Raji (cell line): ENCODE measurements around the gene ZNF385D.

Source experiments
- POLR2A ChIP-seq: IDR thresholded peaks from 2 replicates; pipeline ENCODE4 v1.6.1; 2011; ENCODE audit warnings: low read depth, low read length, control low read depth; ENCODE audit not compliant: insufficient read depth

The ZNF385D gene

DNA sequence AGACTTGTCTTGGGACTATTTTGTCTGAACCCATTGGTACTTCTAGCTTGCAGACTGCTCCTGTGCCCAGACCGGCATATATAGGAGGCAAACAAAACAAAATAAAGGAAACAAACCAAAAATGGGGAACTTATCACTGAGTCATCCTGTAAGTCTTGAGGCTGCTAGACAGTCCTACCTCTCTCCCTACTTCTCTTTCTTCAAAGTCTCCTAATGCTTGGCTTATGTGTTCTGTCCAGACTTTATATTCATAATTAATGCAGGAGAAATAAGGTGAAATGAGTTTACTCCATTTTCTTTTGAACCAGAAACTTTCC lies 266.2 kb downstream of the ZNF385D start:
- no peak for TF ChIP-seq POLR2A

DNA sequence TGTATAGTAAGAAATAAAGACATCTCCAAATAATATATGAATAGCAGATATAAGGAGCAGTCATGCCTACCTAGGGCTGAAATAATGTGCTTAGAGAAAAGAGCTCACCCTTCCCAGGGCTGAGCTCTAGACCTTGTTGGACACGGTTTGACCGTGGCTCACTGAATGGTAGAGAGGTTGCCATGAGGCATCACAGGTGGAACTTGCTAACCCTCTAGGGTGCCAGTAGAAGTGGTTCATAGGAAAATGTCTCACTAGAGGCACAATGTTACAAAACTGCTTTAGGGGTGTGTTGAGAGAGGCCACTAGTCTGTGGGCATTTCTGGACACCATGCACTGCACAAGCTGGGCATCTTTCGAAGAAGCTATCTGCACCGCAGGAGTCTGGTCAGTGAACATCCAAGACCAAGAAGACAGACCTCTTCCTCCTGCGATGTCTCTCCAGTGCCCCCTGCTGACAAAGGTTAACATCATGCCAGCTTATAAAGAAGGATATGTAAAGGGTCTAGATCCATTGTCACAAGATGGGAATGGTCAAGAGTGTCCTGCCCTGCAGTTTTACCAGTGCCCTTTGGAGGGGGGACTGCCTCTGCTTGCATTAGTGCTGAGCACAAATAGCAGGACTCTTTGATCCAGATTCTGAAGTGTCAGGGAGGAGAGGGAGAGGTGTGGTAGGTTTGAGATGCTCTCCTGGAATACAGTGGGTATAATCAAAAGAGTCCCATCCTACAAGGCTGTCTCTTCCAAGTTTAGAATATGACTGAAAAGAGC lies 266.8 kb downstream of the ZNF385D start:
- TF ChIP-seq POLR2A: no peak

DNA sequence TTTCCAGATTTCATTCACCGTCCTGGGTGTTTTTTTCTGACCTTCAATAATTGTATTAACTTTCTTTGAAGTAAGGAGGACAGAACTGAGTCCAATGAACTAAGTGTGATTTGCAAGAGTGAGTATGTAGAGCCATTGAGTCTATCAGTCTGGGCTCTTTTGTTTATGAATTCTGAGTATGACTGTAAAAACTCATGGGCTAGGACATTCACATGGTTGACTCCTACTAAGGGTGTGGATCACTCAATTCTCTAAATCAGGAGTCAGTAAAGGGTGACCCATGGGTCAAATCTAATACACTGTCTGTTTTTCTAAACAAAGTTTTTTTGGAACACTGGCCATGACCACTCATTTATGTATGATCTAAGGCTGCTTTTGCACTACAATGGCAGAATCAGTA lies 269.0 kb downstream of the ZNF385D start:
- TF ChIP-seq POLR2A: no peak

DNA sequence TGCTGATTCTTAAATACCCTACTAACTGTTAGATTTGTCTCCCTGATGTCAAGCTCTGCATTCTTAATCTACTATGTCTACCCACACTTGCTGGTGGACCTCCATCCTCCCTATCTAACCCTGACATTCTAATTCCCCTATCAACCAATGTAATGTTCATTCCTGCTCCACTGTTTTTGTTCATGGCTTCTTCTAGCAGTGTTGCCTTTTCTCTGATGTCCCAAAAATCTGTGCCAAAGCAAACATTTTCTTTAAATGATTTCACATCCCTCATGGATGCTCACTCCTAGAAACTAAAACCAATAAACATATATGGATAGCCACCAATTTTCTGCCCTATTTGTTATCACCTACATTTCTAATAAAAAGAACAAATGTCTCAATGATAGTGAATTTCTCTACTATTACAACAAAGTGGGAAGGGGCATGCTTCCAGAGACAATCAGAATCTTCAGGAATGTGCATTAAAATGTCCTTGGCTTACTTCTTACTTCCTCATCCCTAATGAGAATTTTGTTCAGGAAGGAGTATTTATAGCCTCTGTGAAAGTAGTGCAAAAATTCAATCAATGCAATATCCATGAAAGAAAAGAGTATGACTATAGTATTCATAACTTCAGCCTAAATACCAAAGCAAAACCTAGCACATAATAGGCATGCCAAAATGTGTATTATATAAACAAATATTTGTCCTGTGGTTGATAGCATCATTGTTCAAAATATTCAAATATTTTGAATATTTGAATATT lies 273.3 kb downstream of the ZNF385D start:
- TF ChIP-seq POLR2A: no peak

DNA sequence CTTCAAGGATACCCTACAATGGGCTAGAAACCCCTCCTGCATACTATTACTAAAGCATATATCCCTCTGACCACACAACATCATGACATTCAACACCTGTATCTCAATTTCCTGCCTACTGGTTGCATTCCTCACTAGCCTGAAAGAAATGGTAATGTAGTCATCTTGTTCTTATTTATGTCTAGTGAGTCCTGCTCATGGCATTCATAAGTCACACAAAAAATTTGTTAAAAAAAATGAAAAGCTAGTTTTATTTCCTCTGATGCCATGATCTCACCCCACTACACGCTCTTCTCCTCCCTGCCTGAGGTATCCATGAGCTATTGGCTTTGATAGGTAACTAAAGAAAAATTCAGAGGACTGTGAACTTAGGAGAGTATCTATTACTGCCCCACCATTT lies 284.5 kb downstream of the ZNF385D start:
- no peak for TF ChIP-seq POLR2A

DNA sequence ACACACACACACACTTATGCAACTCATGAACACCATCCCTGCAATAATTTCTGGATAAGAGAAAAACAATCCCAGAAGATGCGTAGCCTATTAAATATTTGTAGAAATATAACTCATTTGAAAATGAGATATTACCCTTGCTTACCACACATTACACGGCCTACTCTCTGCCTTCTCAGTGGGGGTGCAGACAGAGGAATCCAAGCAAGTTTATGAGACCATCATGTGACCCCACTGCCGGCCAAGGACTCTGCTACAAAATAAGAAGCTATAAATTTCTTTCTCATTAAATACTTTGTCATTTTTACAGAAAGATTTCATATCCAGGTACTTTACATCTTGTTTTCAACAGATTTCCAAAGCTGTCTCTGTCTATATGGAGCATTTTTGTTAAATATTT lies 286.3 kb downstream of the ZNF385D start:
- no peak for TF ChIP-seq POLR2A

DNA sequence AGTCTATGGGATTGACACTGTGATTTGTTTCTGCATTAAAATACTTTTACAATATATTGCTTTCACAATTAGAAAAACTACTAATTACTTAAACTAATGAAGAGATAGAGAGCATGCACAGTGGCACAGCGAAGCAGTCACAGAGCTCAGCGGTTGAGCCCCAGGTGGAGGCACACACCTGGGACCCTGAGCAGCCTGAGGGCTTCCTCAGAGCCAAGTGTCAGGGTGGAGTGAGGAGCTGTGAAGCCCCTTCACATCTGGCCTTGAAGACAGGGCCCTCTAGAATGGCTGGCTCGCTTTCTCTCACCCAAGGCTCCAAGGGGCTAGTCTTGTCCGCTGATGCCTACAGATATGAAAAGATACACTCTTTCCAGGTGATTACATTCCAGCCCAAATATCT lies 287.7 kb downstream of the ZNF385D start:
- TF ChIP-seq POLR2A: no peak

DNA sequence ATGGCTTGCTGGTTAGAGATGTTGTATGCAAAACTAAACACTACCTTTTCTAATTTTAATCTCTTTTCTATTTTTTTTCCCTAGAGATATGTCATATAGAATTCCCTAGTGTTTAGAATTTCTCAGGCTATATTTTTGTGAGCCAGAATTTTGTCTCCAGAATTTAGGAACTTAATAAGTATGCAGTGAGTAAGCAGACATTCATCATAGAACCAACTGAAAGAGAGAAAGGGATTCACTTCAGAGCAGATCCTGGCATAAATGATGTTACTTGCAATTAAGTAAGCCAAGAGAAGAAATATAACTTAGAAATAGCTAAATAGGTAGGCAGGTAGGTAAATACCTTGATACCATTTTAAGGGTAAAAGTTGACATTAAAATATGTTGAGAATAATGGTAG lies 288.9 kb downstream of the ZNF385D start:
- no peak for TF ChIP-seq POLR2A

DNA sequence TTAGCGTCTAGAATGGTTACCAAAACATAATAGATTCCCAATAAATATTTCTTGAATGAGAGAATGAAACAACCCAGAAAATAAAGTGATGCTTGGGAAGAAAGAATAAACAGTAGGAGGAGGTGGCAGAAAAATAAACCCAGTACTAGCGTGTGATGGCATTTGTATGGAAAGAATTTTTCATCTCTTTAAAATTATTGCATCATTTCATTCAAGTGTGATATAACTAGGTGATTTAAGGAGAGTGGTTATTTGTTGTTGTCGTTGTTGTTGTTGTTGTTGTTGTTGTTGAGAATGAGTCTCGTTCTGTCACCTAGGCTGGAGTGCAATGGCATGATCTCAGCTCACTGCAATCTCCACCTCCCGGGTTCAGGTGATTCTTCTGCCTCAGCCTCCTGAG lies 293.9 kb downstream of the ZNF385D start:
- no peak for TF ChIP-seq POLR2A

DNA sequence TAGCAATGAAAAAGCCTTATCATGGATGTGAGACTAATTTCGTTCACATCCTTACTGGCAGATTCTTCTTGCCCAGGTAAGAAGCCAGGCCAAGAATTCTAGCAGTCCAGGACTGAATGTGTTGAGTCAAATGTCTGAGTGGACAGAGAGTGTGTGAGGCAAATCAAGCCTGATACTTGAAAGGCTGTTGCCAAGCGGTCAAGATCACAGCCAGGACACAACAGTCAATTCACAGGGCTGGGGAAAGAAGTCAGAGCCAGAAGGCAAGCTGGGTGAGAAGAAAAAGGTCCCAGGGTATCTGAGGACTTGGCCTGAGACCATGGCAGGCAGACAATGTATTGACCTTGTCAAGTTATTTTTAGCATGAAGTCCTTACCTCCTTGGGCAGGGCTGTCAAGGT lies 301.3 kb downstream of the ZNF385D start:
- no peak for TF ChIP-seq POLR2A

DNA sequence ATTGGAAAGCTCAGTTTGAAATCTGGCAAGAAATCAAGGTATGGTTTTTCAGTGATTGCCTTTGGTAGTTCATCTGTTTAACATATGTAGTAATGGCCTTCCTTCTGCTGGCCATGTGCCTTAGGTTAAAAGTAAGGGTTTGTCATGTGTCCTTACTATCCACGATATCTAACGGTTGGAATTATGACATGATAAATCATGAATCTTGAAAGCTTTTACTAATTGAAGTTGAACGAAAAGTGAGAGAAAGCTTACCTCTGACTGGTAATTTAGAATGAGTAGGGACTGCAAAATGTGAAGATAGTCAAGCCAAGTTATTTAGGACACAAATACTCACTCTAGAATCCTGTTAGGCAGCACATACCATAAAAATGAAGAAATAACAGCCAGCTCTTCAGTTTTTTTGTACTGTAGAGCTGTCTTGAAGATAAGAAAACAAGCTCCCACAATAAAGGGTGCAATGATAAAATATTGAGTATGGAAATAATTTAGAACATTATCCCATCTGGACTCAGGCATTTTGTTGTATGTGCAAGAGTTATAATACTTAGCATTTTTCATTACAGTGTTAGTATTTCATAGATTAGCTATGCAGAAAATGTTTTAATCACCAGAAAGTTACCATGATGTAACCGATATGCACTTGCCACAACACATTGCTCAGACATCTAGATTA lies 303.4 kb downstream of the ZNF385D start:
- no peak for TF ChIP-seq POLR2A

DNA sequence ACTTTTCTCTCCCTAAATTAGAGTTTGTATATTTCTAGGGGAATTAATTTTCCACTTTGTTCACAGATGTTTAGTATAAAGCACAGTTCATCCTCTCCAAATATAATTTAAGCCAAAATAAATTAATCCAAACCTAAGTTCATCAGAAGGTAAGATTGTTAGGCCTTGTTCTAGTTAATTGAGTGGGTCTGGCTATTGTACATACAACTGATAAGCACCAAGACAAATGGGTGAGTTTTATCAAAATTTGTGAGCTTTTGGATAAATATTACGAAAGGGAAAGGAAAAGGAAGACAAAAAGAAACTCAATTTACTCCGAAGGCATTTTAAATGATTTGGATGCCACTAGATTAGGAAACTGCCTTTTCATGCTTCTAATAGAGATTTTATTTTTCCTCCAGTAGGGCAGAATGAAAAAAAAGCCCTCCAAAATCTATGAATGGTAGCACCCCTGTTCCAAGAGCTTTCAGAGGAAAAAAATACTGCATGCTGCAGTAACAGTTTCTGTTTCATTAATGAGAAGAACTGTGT lies 304.0 kb downstream of the ZNF385D start:
- no peak for TF ChIP-seq POLR2A

DNA sequence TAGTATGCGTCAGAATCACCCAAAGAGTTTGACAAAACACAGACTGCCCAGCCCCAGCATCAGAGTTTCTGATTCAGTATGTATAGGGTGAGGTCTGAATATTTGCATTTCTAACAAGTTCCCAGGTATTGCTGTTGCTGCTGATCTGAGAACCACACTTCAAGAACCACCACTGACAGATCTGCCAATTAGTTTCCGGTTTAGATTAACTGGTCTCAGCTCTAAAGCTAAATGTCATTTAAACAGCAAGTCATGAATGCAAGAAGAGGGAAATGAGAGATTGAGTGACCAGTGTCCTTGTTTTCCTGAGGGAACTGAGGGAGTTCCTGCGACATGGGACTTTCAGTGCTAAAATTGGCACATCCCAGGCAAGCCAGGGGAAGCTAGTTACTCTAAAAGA lies 305.0 kb downstream of the ZNF385D start:
- TF ChIP-seq POLR2A: no peak

DNA sequence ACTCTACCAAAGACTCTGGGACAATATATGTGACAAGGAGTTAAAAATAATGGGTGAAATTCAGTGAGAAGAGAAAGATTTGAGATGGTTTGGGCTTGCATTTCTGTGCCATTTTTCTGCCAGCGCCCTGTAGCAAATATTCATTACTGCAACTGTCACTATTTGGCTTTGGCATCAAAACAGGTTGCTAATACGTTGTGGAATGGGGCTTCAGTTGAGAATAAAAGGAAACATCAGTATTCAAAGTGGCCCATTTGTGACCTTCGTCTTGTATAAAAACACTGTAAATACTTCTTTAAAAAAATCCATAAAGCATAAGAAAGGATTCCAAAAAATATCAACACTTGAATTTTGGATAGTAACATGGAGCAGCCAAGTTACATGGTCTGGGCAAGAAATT lies 309.2 kb downstream of the ZNF385D start:
- no peak for TF ChIP-seq POLR2A

DNA sequence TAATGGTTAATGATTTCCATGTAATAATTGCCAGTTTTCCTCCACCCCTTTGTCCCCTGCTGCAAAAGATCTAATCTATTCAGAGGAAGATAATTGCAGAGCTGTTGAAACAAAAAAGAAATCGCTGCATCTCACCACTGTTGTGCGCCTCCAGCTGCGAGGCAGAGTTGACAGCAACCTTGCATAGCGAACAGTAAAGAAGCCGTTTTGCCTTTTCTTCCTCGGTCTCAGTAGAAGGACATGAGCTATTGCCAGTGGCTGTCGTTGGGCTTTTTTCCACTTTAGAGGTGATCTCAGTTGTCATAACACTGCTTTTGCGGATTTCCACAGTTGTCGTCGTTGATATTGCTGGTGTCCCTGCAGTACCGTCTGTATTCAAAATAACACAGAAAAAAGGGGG lies 314.2 kb downstream of the ZNF385D start:
- TF ChIP-seq POLR2A: no peak

DNA sequence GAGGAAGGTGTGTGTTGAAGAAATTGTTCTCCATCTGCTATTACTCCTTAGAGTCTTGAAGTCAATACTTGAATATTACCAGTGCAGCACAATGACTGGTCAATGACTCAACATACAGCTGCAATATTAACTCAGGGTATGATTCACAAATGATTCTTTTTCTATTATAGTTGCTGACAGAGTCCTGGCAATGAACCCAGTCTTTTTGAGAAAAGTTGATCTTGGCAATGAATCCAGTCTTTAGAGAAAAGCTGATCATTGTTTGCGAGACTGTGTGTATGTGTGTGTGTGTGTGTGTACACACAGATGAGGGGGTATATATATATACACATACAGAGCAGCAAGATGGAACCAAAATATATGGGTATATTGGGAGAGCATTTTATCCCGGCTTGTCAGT lies 315.1 kb downstream of the ZNF385D start:
- TF ChIP-seq POLR2A: no peak
